Measurements from ENCODE around the gene GLI3.

Gene GLI3

DNA sequence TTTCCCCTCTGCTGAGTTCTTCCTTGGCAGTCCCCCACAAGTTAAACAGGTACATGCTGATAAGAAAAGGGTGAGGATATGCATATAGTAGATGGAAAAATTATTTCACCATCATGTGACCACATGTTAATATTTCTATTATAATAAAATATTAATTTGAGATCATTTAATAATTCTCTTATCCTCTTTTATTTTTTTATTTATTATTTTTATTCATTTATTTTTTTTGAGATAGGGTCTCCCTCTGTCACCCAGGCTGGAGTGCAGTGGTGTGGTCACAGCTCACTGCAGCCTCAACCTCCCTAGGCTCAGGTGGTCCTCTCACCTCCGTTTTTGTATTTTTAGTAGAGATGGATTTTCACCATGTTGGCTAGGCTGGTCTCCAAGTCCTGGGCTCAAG, 11.6 kb upstream of the GLI3 start:
- DNase-seq (ENCODE audit: low spot score): no peak
- TF ChIP-seq, protein P1, sequence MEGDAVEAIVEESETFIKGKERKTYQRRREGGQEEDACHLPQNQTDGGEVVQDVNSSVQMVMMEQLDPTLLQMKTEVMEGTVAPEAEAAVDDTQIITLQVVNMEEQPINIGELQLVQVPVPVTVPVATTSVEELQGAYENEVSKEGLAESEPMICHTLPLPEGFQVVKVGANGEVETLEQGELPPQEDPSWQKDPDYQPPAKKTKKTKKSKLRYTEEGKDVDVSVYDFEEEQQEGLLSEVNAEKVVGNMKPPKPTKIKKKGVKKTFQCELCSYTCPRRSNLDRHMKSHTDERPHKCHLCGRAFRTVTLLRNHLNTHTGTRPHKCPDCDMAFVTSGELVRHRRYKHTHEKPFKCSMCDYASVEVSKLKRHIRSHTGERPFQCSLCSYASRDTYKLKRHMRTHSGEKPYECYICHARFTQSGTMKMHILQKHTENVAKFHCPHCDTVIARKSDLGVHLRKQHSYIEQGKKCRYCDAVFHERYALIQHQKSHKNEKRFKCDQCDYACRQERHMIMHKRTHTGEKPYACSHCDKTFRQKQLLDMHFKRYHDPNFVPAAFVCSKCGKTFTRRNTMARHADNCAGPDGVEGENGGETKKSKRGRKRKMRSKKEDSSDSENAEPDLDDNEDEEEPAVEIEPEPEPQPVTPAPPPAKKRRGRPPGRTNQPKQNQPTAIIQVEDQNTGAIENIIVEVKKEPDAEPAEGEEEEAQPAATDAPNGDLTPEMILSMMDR (IDR thresholded peaks at IDR 0.05; ENCODE audit: extremely low read depth, insufficient read depth, missing control alignments): no peak
- in situ Hi-C loops (cut with MboI; ENCODE audit: low pct_unique_long_range_greater_than_20kb, low sequenced_read_pairs, unreplicated experiment): no loop called here

DNA sequence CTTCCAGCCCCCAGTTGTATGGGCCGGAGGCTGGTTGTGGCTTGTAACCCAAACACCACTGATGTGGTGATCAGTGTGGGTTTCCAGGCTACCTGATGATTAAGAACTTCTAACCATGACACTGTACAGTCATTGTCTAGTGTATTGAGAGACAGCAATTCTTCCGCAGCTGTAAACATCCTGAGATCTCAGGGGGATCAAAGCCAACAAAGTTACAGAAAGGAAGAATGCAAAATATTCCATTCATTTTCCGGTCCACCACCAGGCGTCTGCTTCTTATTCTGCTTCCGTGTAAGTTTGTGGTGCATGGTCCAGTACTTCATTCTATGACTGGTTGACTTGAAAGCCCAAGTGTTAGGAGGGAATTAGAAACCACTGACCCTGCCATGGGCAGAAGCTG, 10.3 kb upstream of the GLI3 start:
- no peak for DNase-seq (ENCODE audit: low spot score)
- TF ChIP-seq, protein P1 (IDR thresholded peaks at IDR 0.05; ENCODE audit: extremely low read depth, insufficient read depth, missing control alignments): no peak
- in situ Hi-C loops (cut with MboI; ENCODE audit: low pct_unique_long_range_greater_than_20kb, low sequenced_read_pairs, unreplicated experiment): no loop called here

DNA sequence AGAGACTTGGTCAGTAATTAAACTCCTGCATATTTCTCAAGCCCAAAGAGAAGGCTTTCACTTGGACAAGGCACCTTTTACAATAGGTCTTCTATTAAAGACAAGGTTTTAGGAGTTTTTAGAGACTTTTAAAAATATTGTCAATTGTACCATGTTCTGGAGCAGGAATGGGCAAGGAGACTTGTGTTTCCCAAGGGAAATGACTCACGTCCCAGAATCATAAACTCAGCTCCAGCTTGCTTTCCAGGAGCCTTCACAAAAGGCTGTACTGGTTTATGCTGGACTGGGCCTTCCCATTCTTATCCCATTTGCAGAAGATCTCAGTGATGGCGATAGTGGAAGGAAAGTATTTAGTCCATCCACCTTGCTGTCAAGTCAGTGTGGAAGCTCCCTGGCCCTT, 7.8 kb upstream of the GLI3 start:
- no peak for DNase-seq (ENCODE audit: low spot score)
- in situ Hi-C loops (cut with MboI; ENCODE audit: low pct_unique_long_range_greater_than_20kb, low sequenced_read_pairs, unreplicated experiment): no loop called here
- TF ChIP-seq, protein P1 (IDR thresholded peaks at IDR 0.05; ENCODE audit: extremely low read depth, insufficient read depth, missing control alignments): no peak

DNA sequence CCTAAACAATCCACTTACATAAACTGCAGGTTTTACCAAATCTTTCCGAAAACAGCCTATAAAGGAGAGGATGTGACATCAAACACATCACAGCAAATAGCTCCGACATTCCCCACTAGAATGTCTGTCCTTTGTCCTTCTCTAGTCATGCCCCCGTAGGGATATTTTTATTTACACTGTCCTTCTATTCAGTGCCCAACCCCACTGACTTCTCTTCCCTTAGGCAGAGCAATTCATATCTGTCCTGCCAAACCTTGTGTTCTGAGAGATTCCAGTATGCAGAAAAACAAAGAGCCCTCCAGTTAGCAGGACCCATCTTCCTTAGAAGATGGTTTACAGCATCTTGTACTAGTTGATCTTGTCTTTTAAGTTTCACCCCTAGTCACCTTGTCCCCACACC, 5.4 kb upstream of the GLI3 start:
- TF ChIP-seq, protein P1 (IDR thresholded peaks at IDR 0.05; ENCODE audit: extremely low read depth, insufficient read depth, missing control alignments): no peak
- in situ Hi-C loops (cut with MboI; ENCODE audit: low pct_unique_long_range_greater_than_20kb, low sequenced_read_pairs, unreplicated experiment): no loop called here
- DNase-seq (ENCODE audit: low spot score): no peak

DNA sequence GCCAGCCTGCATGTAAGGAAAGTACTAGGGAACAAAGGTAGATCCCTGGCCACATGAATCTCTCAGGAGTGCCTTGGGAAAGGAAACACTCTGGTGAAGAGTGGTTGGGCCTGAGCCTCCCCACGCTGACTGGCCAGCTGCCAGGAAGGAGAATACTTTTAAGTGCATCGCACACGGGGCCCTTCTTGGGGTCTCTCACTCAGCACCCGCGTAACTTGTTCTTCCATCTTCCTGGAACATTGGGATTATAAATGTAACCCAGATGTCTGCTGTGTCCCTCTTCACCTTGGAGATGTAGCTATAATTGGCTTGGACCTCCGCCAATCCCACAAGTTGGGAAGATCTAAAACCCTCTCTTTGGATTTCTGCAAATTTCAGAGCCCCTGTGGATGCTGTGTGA, 4.4 kb upstream of the GLI3 start:
- DNase-seq (ENCODE audit: low spot score): no peak

DNA sequence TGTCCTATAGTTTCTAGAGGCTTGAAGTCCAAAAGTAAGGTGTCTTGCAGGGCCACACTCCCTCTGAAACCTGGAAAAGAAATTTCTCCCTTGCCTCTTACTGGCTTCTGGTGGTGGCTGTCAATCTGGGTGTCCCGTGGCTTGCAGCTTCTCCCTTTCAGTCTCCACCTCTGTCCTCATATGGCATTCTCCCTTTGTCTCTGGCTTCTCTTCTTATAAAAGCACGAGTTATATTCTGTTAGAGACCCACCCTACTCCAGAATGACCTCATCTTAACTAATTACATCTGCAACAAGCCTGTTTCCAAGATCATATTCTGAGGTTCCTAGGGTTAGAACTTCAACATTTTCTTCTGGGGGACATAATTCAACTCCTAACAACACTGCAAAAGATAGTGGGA, 3.4 kb upstream of the GLI3 start:
- TF ChIP-seq, protein P1 (IDR thresholded peaks at IDR 0.05; ENCODE audit: extremely low read depth, insufficient read depth, missing control alignments): no peak
- in situ Hi-C loops (cut with MboI; ENCODE audit: low pct_unique_long_range_greater_than_20kb, low sequenced_read_pairs, unreplicated experiment): no loop called here
- DNase-seq (ENCODE audit: low spot score): no peak

More for the DNA sequence above, 4.4 kb upstream of the GLI3 start:
- in situ Hi-C loops (cut with MboI; ENCODE audit: low pct_unique_long_range_greater_than_20kb, low sequenced_read_pairs, unreplicated experiment): no loop called here
- TF ChIP-seq, protein P1 (IDR thresholded peaks at IDR 0.05; ENCODE audit: extremely low read depth, insufficient read depth, missing control alignments): no peak

All from GM13977 (cell line).